Measurements from ENCODE around the gene CREB5. TPM values are rescaled to one million over a fixed set of nuclear protein-coding genes. Genes with fewer than 3 reads are reported as not detected.
"Not testable (repeated sequence)": the region's sequence is repeated elsewhere in the genome, so short reads cannot be mapped to it uniquely, and the experiment has no call there.

CREB5 gene
- total RNA-seq, 2 experiments from 2014 or later, result 1.2 to 1.5 TPM

GRCh38 chr7:28609608-28610007, 197.3 kb downstream of the CREB5 start:
- H3K9me3 Mint-ChIP-seq, result no peaks in the 10 kb centered on the region
- H3K4me1 Mint-ChIP-seq (ENCODE audit: low read depth), result no peaks in the 10 kb centered on the region
- TF ChIP-seq CTCF (IDR thresholded peaks at IDR 0.05), result no peak
- peaks cover 4% of the 10 kb centered on the region for H3K27me3 Mint-ChIP-seq
- DNase-seq (no peak), ATAC-seq (no peak)
- intact Hi-C loops (cut with micrococcal nuclease), result no loop called here
- POLR2A ChIA-PET, result no interaction called here
- H3K27ac Mint-ChIP-seq, result no peak overlapping the region
- no peaks in the 10 kb centered on the region for H3K36me3 Mint-ChIP-seq (ENCODE audit: low read depth)
- CTCF ChIA-PET, result interaction anchor here (0.7 to 0.9 kb wide), 2 partner anchors 17 kb away, joined by 3 read pairs; no protein-coding TSS in a partner anchor
- no peak overlapping the region for H3K4me3 Mint-ChIP-seq

GRCh38 chr7:28611399-28611897, 199.1 kb downstream of the CREB5 start:
- H3K27me3 Mint-ChIP-seq; ATAC-seq; intact Hi-C loops (cut with micrococcal nuclease); CTCF ChIA-PET; H3K4me1 Mint-ChIP-seq (ENCODE audit: low read depth); H3K4me3 Mint-ChIP-seq; H3K9me3 Mint-ChIP-seq; H3K36me3 Mint-ChIP-seq (ENCODE audit: low read depth); DNase-seq; H3K27ac Mint-ChIP-seq; POLR2A ChIA-PET: not testable (repeated sequence)

- TF ChIP-seq CTCF (IDR thresholded peaks at IDR 0.05), result no peak
- H3K4me1 Mint-ChIP-seq (ENCODE audit: low read depth), result no peaks in the 10 kb centered on the region
- no peaks in the 10 kb centered on the region for H3K9me3 Mint-ChIP-seq
- ChIA-PET POLR2A (interaction anchor here (1.1 to 1.3 kb wide), 2 partner anchors 14 to 17 kb away, joined by 3 read pairs; no protein-coding TSS in a partner anchor), CTCF (no interaction called here)
- no peak for DNase-seq
- peaks cover 2% of the 10 kb centered on the region for H3K27me3 Mint-ChIP-seq
- no peak for ATAC-seq
- H3K36me3 Mint-ChIP-seq (ENCODE audit: low read depth), result no peaks in the 10 kb centered on the region
- intact Hi-C loops (cut with micrococcal nuclease), result no loop called here
- H3K27ac Mint-ChIP-seq, result no peak overlapping the region
- H3K4me3 Mint-ChIP-seq, result no peak overlapping the region
Observed at GRCh38 chr7:28613262-28613661, 200.9 kb downstream of the CREB5 start.

- ATAC-seq (no peak), DNase-seq (peak; percentile 2)
- H3K27ac Mint-ChIP-seq, result no peak overlapping the region
- no peaks in the 10 kb centered on the region for H3K36me3 Mint-ChIP-seq (ENCODE audit: low read depth)
- no peaks in the 10 kb centered on the region for H3K4me1 Mint-ChIP-seq (ENCODE audit: low read depth)
- no peaks in the 10 kb centered on the region for H3K27me3 Mint-ChIP-seq
- intact Hi-C loops (cut with micrococcal nuclease), result no loop called here
- no peak overlapping the region for H3K4me3 Mint-ChIP-seq
- no peaks in the 10 kb centered on the region for H3K9me3 Mint-ChIP-seq
- TF ChIP-seq CTCF (IDR thresholded peaks at IDR 0.05), result no peak
- POLR2A ChIA-PET, result interaction anchor here (0.6 kb wide), 2 partner anchors 866 to 1606 kb away, joined by 4 read pairs; no protein-coding TSS in a partner anchor
- CTCF ChIA-PET, result no interaction called here
Observed at GRCh38 chr7:28615091-28615490, 202.8 kb downstream of the CREB5 start.

- DNase-seq, result no peak
- TF ChIP-seq CTCF (IDR thresholded peaks at IDR 0.05), result no peak
- H3K27ac Mint-ChIP-seq, result no peak overlapping the region
- ChIA-PET CTCF (interaction anchor here (0.8 to 1.6 kb wide), 2 partner anchors 9 to 228 kb away, joined by 3 to 4 read pairs; no protein-coding TSS in a partner anchor), POLR2A (no interaction called here)
- H3K36me3 Mint-ChIP-seq (ENCODE audit: low read depth), result no peaks in the 10 kb centered on the region
- intact Hi-C loops (cut with micrococcal nuclease), result no loop called here
- H3K27me3 Mint-ChIP-seq, result no peaks in the 10 kb centered on the region
- H3K4me1 Mint-ChIP-seq (ENCODE audit: low read depth), result no peaks in the 10 kb centered on the region
- no peaks in the 10 kb centered on the region for H3K9me3 Mint-ChIP-seq
- no peak for ATAC-seq
- H3K4me3 Mint-ChIP-seq, result no peak overlapping the region
Observed at GRCh38 chr7:28617308-28617880, 205.1 kb downstream of the CREB5 start.
